Upper lobe of left lung (tissue), 6 donors: Measurements from ENCODE around the gene ERVV-1. TPM values are rescaled to one million over a fixed set of nuclear protein-coding genes. Genes with fewer than 3 reads are reported as not detected.

Source experiments
- ATAC-seq, 2 donors: fragments of 200-7000 bp; cut with Tn5 transposase; one replicate each; pipeline ENCODE4 v1.9.1; 2022; ENCODE audit warnings: mild to moderate bottlenecking in 2 of 2, moderate library complexity in 2 of 2; ENCODE audit not compliant: low FRiP score in 2 of 2
- DNase-seq, 2 donors: peaks; one replicate each; pipeline ENCODE4 v3.0.0-alpha.2; 2019 to 2020
- H3K27ac ChIP-seq, 4 donors: fragments of 200-600 bp; sonication (generic); one replicate each; pipeline ENCODE4 v1.5.1; 2016 to 2019
- H3K27me3 ChIP-seq, 4 donors: fragments of 200-600 bp; sonication (generic); one replicate each; pipeline ENCODE4 v1.5.1; 2017 to 2019
- H3K36me3 ChIP-seq, 4 donors: fragments of 200-600 bp; sonication (generic); one replicate each; pipeline ENCODE4 v1.5.1; 2016 to 2019
- H3K4me1 ChIP-seq, 4 donors: fragments of 200-600 bp; sonication (generic); one replicate each; pipeline ENCODE4 v1.5.1; 2018 to 2019
- H3K4me3 ChIP-seq, 4 donors: fragments of 200-600 bp; sonication (generic); one replicate each; pipeline ENCODE4 v1.5.1; 2017 to 2019; ENCODE audit warnings: mild to moderate bottlenecking in 2 of 4, moderate library complexity in 1 of 4
- H3K9me3 ChIP-seq, 4 donors: fragments of 200-600 bp; sonication (generic); one replicate each; pipeline ENCODE4 v1.5.1; 2018 to 2019
- CTCF ChIP-seq, 6 experiments: fragments of 450-650 bp in 4 of 6; fragments of 200-600 bp in 2 of 6; sonication (generic) in 2 of 6; IDR thresholded peaks; one replicate each; pipeline ENCODE4 v1.5.1; 2016 to 2019; ENCODE audit warnings: antibody characterized with exemption in 6 of 6
- EP300 ChIP-seq, 4 donors: sonication (generic); formaldehyde crosslinking; IDR thresholded peaks; one replicate each; pipeline ENCODE4 v1.5.1; 2017; ENCODE audit warnings: antibody characterized with exemption in 4 of 4, control low read depth in 2 of 4
- POLR2A ChIP-seq, 4 donors: fragments of 450-650 bp; IDR thresholded peaks; one replicate each; pipeline ENCODE4 v1.5.1; 2016 to 2017; ENCODE audit warnings: antibody characterized with exemption in 4 of 4, mild to moderate bottlenecking in 2 of 4
- POLR2AphosphoS5 ChIP-seq, 2 donors: sonication (generic); formaldehyde crosslinking; IDR thresholded peaks; one replicate each; pipeline ENCODE4 v1.5.1; 2017; ENCODE audit warnings: antibody characterized with exemption in 2 of 2
- WGBS, 2 donors: methylation state at CpG; one replicate each; pipeline ENCODE4 v1.1.5; 2017 to 2018; 5-methylcytosine and 5-hydroxymethylcytosine counted together
- total RNA-seq, 6 donors: library from RNA; depleted of rRNA in 4 of 6; stranded (reverse); fragments of >200 nt in 4 of 6; gene quantifications; one replicate each; pipeline versions ENCODE4 v1.1.0 to v1.2.1, GENCODE V29; 2016 to 2021
- donor health status: DM: no; HTN: no; CAD: no; lungs with moderate emphysema.
- donor health status: DM: no; HTN: yes; CAD: no; lungs with severe emphysema.

Gene ERVV-1
- total RNA-seq, 6 donors from 2014 or later, result not detected

GRCh38 chr19:52993342-52994178, 20.2 kb upstream of the ERVV-1 start:
- whole genome bisulfite sequencing, 2 donors, result 3 to 4% methylated on average over 31 to 41 of the region's 50 CpGs

GRCh38 chr19:52995711-52996110, 18.0 kb upstream of the ERVV-1 start:
- peaks cover 0 to 14% (median 0%) of the 10 kb centered on the region in 4 donors for H3K9me3 ChIP-seq
- no peak overlapping the region for H3K27ac ChIP-seq
- ATAC-seq, result no peak
- H3K4me1 ChIP-seq, result peaks cover 13 to 22% (median 17%) of the 10 kb centered on the region in 4 donors
- H3K27me3 ChIP-seq, result no peaks in the 10 kb centered on the region
- 88 to 93% methylated on average over 7 of the region's 7 CpGs for WGBS, 2 donors
- H3K36me3 ChIP-seq, result no peaks in the 10 kb centered on the region
- TF ChIP-seq CTCF (IDR thresholded peaks at IDR 0.05) (no peak), POLR2AphosphoS5 (IDR thresholded peaks at IDR 0.05) (no peak), EP300 (IDR thresholded peaks at IDR 0.05) (no peak)
- DNase-seq, result no peak
- H3K4me3 ChIP-seq, result no peak overlapping the region

More at GRCh38 chr19:52993342-52994178, 20.2 kb upstream of the ERVV-1 start:
- ATAC-seq (peak; percentile 92 to 95), DNase-seq (peak; percentile 73 to 94)
- Histone ChIP-seq H3K4me1 (peaks cover 13 to 22% (median 17%) of the 10 kb centered on the region in 4 donors), H3K9me3 (peaks cover 0 to 14% (median 0%) of the 10 kb centered on the region in 4 donors), H3K36me3 (peaks cover 0 to 9% (median 0%) of the 10 kb centered on the region in 4 donors), H3K27ac (peak overlapping the region; percentile 23 to 71 (median 58)), H3K27me3 (no peaks in the 10 kb centered on the region), H3K4me3 (peak overlapping the region; percentile 40 to 61 (median 46))
- TF ChIP-seq POLR2AphosphoS5 (IDR thresholded peaks at IDR 0.05) (no peak), CTCF (IDR thresholded peaks at IDR 0.05) (peak in 5 of 6 experiments; percentile 41 to 90 (median 65)), EP300 (IDR thresholded peaks at IDR 0.05) (no peak), POLR2A (IDR thresholded peaks at IDR 0.05) (peak in 1 of 4 donors; percentile 18)

GRCh38 chr19:52997975-52998374, 15.7 kb upstream of the ERVV-1 start:
- WGBS, 2 donors, result 75 to 83% methylated on average over 9 of the region's 9 CpGs
- Histone ChIP-seq H3K27me3 (no peaks in the 10 kb centered on the region), H3K9me3 (peaks cover 0 to 14% (median 0%) of the 10 kb centered on the region in 4 donors), H3K36me3 (no peaks in the 10 kb centered on the region), H3K4me1 (peaks cover 4 to 9% (median 6%) of the 10 kb centered on the region in 4 donors), H3K27ac (no peak overlapping the region), H3K4me3 (no peak overlapping the region)
- ATAC-seq, result no peak
- DNase-seq, result no peak
- no peak for TF ChIP-seq CTCF (IDR thresholded peaks at IDR 0.05)

DNA sequence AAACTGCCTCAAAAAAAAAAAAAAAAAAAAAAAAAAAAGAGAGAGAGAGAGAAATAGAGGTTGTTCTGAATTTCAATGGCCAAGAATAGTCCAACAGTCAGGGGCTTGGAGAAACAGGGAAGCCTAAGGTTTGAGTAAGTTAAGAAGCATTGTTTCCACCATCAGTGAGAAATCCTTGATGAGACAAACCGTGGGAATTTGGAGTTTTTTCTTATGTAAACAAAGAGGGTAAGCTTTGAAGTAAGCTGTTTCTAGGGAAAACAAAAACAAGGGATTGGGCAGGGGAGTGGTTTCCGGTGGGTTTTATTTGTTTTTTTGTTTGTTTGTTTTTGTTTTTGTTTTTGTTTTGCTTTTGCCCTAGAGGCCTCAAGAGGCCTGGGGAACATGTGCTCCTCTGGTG, 11.2 kb upstream of the ERVV-1 start:
- TF ChIP-seq POLR2AphosphoS5 (IDR thresholded peaks at IDR 0.05), result no peak
- TF ChIP-seq CTCF (IDR thresholded peaks at IDR 0.05), result no peak
- no peak for TF ChIP-seq POLR2A (IDR thresholded peaks at IDR 0.05)
- TF ChIP-seq EP300 (IDR thresholded peaks at IDR 0.05), result no peak
- no peak for DNase-seq
- H3K9me3 ChIP-seq, result peaks cover 0 to 4% (median 0%) of the 10 kb centered on the region in 4 donors

More for the DNA sequence above, 11.2 kb upstream of the ERVV-1 start:
- H3K4me1 ChIP-seq, result no peaks in the 10 kb centered on the region
- H3K4me3 ChIP-seq, result no peak overlapping the region
- WGBS, 2 donors, result 38 to 50% methylated on average over 2 of the region's 2 CpGs
- no peak overlapping the region for H3K27ac ChIP-seq
- H3K27me3 ChIP-seq, result no peaks in the 10 kb centered on the region
- no peaks in the 10 kb centered on the region for H3K36me3 ChIP-seq
- ATAC-seq, result no peak
